Keratinocyte (primary cell): ENCODE data around the gene GRIA1. TPM values are rescaled to one million over a fixed set of nuclear protein-coding genes. Genes with fewer than 3 reads are reported as not detected.
A peak's percentile ranks its signal among the peaks of the same experiment; 100 is the strongest.

Experiments used
- DNase-seq: peaks from one replicate; pipeline ENCODE4 v3.0.0-alpha.2; 2011; ENCODE audit warnings: low read depth, missing footprints, low spot score
- FAIRE-seq: peaks from 2 replicates; lab custom pipeline; 2011; peaks lifted over from hg19 to GRCh38; lab: Jason Lieb, UNC
- H2AFZ ChIP-seq: 2 replicates; pipeline ENCODE4 v1.6.0; 2012; ENCODE audit warnings: low read length, control low read depth, inconsistent platforms; ENCODE audit not compliant: control insufficient read depth
- H3K27ac ChIP-seq: 2 replicates; pipeline ENCODE4 v1.5.1; 2011; ENCODE audit warnings: low read length; ENCODE audit not compliant: control insufficient read depth, insufficient read depth
- H3K27me3 ChIP-seq: 3 replicates; pipeline ENCODE4 v1.6.0; 2011; ENCODE audit warnings: low read length; ENCODE audit not compliant: control insufficient read depth, insufficient read depth; ENCODE audit errors: extremely low read depth
- H3K36me3 ChIP-seq, 2 experiments: 2 replicates in 1 of 2; 3 replicates in 1 of 2; pipeline ENCODE4 v1.5.1; 2011; ENCODE audit warnings: low read length in 2 of 2, mild to moderate bottlenecking in 1 of 2; ENCODE audit not compliant: control insufficient read depth in 2 of 2, insufficient read depth in 2 of 2; ENCODE audit errors: extremely low read depth in 1 of 2
- H3K4me1 ChIP-seq: 3 replicates; pipeline ENCODE4 v1.5.1; 2011; ENCODE audit warnings: low read length; ENCODE audit not compliant: control insufficient read depth, insufficient read depth; ENCODE audit errors: extremely low read depth
- H3K4me2 ChIP-seq: 3 replicates; pipeline ENCODE4 v1.6.0; 2011; ENCODE audit warnings: low read depth, low read length; ENCODE audit not compliant: control insufficient read depth, insufficient read depth; ENCODE audit errors: extremely low read depth
- H3K4me3 ChIP-seq, 3 experiments: fragments of 200-600 bp in 1 of 3; sonication (generic) in 1 of 3; 2 replicates in 2 of 3; 3 replicates in 1 of 3; pipeline ENCODE4 v1.5.1; 2011 to 2016; ENCODE audit warnings: low read length in 3 of 3, mild to moderate bottlenecking in 3 of 3, control low read depth in 2 of 3, inconsistent platforms in 1 of 3, low read depth in 1 of 3, mixed read lengths in 1 of 3, mixed run types in 1 of 3, moderate library complexity in 1 of 3; ENCODE audit not compliant: control insufficient read depth in 2 of 3, insufficient read depth in 2 of 3; ENCODE audit errors: extremely low read depth in 1 of 3
- H3K79me2 ChIP-seq: 2 replicates; pipeline ENCODE4 v1.6.0; 2012; ENCODE audit warnings: low read length; ENCODE audit not compliant: control insufficient read depth, insufficient read depth
- H3K9ac ChIP-seq: 3 replicates; pipeline ENCODE4 v1.6.0; 2011; ENCODE audit warnings: low read length; ENCODE audit not compliant: control insufficient read depth, insufficient read depth; ENCODE audit errors: extremely low read depth
- H3K9me1 ChIP-seq: 3 replicates; pipeline ENCODE4 v1.6.0; 2011; ENCODE audit warnings: low read length; ENCODE audit not compliant: control insufficient read depth, insufficient read depth; ENCODE audit errors: extremely low read depth
- H3K9me3 ChIP-seq: 2 replicates; pipeline ENCODE4 v1.5.1; 2012; ENCODE audit warnings: low read depth, low read length; ENCODE audit not compliant: control insufficient read depth
- H4K20me1 ChIP-seq: 3 replicates; pipeline ENCODE4 v1.6.0; 2011; ENCODE audit warnings: low read length; ENCODE audit not compliant: control insufficient read depth, insufficient read depth; ENCODE audit errors: extremely low read depth
- EZH2 ChIP-seq: IDR thresholded peaks from one replicate; pipeline ENCODE4 v1.6.1; 2012; ENCODE audit warnings: inconsistent platforms, mild to moderate bottlenecking, low read length, moderate library complexity
- dilution Hi-C: fragments of 300-500 bp; cut with MboI; formaldehyde crosslinking; loops from one replicate; pipeline ENCODE4 v1.7.0; 2020; ENCODE audit warnings: low sequenced_read_pairs; ENCODE audit not compliant: extremely low pct_ligation_motif_present
- polyA minus RNA-seq, 3 experiments: library from RNA; depleted of rRNA, polyadenylated mRNA; stranded (reverse); fragments of >200 nt; gene quantifications; 1 replicate in 1 of 3; 2 replicates in 1 of 3; 3 replicates in 1 of 3; pipeline ENCODE4 v1.2.3, GENCODE V29; 2011
- polyA plus RNA-seq, 5 experiments: library from polyadenylated mRNA; depleted of rRNA in 3 of 5; stranded (reverse) in 3 of 5; stranded (forward) in 1 of 5; unstranded in 1 of 5; fragments of >200 nt; gene quantifications; 1 replicate in 1 of 5; 2 replicates in 3 of 5; 3 replicates in 1 of 5; pipeline versions ENCODE4 v1.2.1 to v1.2.3, GENCODE V29; 2011 to 2012; ENCODE audit warnings: missing spikeins in 2 of 5, low read depth in 1 of 5, low replicate concordance in 1 of 5
- TF ChIP-seq, protein P1 (sequence below), 3 experiments: IDR thresholded peaks in 1 of 3; conservative IDR thresholded peaks in 1 of 3; optimal IDR thresholded peaks in 1 of 3; 2 replicates in 2 of 3; 3 replicates in 1 of 3; pipeline versions ENCODE3 to v1.5.1; 2011; ENCODE audit warnings: low read length in 3 of 3, mild to moderate bottlenecking in 3 of 3, moderate library complexity in 2 of 3, control low read depth in 1 of 3, inconsistent platforms in 1 of 3; ENCODE audit not compliant: insufficient read depth in 2 of 3; ENCODE audit errors: extremely low read depth in 1 of 3

Gene GRIA1
- polyA plus RNA-seq (not detected in 3 replicates), polyA minus RNA-seq (not detected in 3 replicates)
- polyA plus RNA-seq (2011; ENCODE audit: low read depth), result 0.27 TPM
- not detected in 2 replicates for polyA plus RNA-seq (2011; cell fraction: cytosol; rRNA removed)
- polyA plus RNA-seq (2011; cell fraction: nucleus; rRNA removed), result not detected in 2 replicates
- not detected in 2 replicates for polyA plus RNA-seq (2012; ENCODE audit: low replicate concordance)
- polyA minus RNA-seq (2011; cell fraction: cytosol; rRNA and poly(A)+ RNA removed), result not detected
- polyA minus RNA-seq (2011; cell fraction: nucleus; rRNA and poly(A)+ RNA removed), result 0.39 TPM in 1 of 2 replicates, not detected in the other

GRCh38 chr5:153490118-153491037, at the start of gene GRIA1:
TSS of gene GRIA1 (plus strand) at chr5:153490670.
- FAIRE-seq (no peak), DNase-seq (no peak)
- no peaks in the 10 kb centered on the region for H4K20me1 ChIP-seq
- no peak within 1 kb of the TSS for H3K9ac ChIP-seq
- no peaks in the 10 kb centered on the region for H3K79me2 ChIP-seq
- H3K4me1 ChIP-seq, result peaks cover 16% of the 10 kb centered on the region
- TF ChIP-seq, protein P1, sequence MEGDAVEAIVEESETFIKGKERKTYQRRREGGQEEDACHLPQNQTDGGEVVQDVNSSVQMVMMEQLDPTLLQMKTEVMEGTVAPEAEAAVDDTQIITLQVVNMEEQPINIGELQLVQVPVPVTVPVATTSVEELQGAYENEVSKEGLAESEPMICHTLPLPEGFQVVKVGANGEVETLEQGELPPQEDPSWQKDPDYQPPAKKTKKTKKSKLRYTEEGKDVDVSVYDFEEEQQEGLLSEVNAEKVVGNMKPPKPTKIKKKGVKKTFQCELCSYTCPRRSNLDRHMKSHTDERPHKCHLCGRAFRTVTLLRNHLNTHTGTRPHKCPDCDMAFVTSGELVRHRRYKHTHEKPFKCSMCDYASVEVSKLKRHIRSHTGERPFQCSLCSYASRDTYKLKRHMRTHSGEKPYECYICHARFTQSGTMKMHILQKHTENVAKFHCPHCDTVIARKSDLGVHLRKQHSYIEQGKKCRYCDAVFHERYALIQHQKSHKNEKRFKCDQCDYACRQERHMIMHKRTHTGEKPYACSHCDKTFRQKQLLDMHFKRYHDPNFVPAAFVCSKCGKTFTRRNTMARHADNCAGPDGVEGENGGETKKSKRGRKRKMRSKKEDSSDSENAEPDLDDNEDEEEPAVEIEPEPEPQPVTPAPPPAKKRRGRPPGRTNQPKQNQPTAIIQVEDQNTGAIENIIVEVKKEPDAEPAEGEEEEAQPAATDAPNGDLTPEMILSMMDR (optimal IDR thresholded peaks at IDR 0.05 in 1 of 3, IDR thresholded peaks at IDR 0.05 in 1 of 3, conservative IDR thresholded peaks at IDR 0.05 in 1 of 3; ENCODE audit: extremely low read depth in 1 of 3, insufficient read depth in 2 of 3, low read length in 3 of 3), result no peak
- no peak for TF ChIP-seq EZH2
- H3K27me3 ChIP-seq, result no peaks in the 10 kb centered on the region
- H3K9me1 ChIP-seq, result no peaks in the 10 kb centered on the region
- H3K36me3 ChIP-seq, result no peaks in the 10 kb centered on the region
- H3K4me2 ChIP-seq, result peak within 1 kb of the TSS; percentile 63
- H3K9me3 ChIP-seq, result no peaks in the 10 kb centered on the region
- dilution Hi-C loops, result no loop called here
- no peak within 1 kb of the TSS for H3K27ac ChIP-seq
- peak within 1 kb of the TSS; percentile 53 for H2AFZ ChIP-seq
- no peak within 1 kb of the TSS for H3K4me3 ChIP-seq

GRCh38 chr5:153445875-153446579, 44.4 kb upstream of the GRIA1 start:
- Histone ChIP-seq H4K20me1 (no peaks in the 10 kb centered on the region), H3K9me1 (no peaks in the 10 kb centered on the region), H3K36me3 (no peaks in the 10 kb centered on the region), H2AFZ (no peak overlapping the region), H3K9me3 (no peaks in the 10 kb centered on the region), H3K27ac (no peak overlapping the region), H3K27me3 (no peaks in the 10 kb centered on the region), H3K4me2 (no peak overlapping the region), H3K9ac (no peak overlapping the region), H3K79me2 (no peaks in the 10 kb centered on the region), H3K4me1 (no peaks in the 10 kb centered on the region), H3K4me3 (no peak overlapping the region)
- dilution Hi-C loops, result no loop called here
- TF ChIP-seq, protein P1 (optimal IDR thresholded peaks at IDR 0.05 in 1 of 3, IDR thresholded peaks at IDR 0.05 in 1 of 3, conservative IDR thresholded peaks at IDR 0.05 in 1 of 3; ENCODE audit: extremely low read depth in 1 of 3, insufficient read depth in 2 of 3, low read length in 3 of 3), result no peak
- no peak for TF ChIP-seq EZH2
- DNase-seq (no peak), FAIRE-seq (no peak)
